KMS-11 (cell line): Measurements from ENCODE around the gene LMLN.
"Not testable (repeated sequence)": the region's sequence is repeated elsewhere in the genome, so short reads cannot be mapped to it uniquely, and the experiment has no call there.

Experiments
- H2AFZ ChIP-seq: fragments of 200-600 bp; sonication (generic); 2 replicates; pipeline ENCODE4 v1.6.1; 2016; ENCODE audit warnings: antibody characterized with exemption, mixed run types, low read depth
- H3K27ac ChIP-seq: fragments of 200-600 bp; sonication (generic); 2 replicates; pipeline ENCODE4 v1.6.1; 2016; ENCODE audit warnings: mild to moderate bottlenecking, mixed run types
- H3K27me3 ChIP-seq: fragments of 200-600 bp; sonication (generic); 2 replicates; pipeline ENCODE4 v1.6.1; 2017; ENCODE audit warnings: mild to moderate bottlenecking, low read depth, mixed run types, moderate library complexity; ENCODE audit not compliant: insufficient read depth
- H3K36me3 ChIP-seq: fragments of 200-600 bp; sonication (generic); 2 replicates; pipeline ENCODE4 v1.6.1; 2017; ENCODE audit warnings: mild to moderate bottlenecking, mixed run types; ENCODE audit not compliant: insufficient read depth
- H3K4me1 ChIP-seq: fragments of 200-600 bp; sonication (generic); 2 replicates; pipeline ENCODE4 v1.6.1; 2016; ENCODE audit warnings: mild to moderate bottlenecking, low read depth, mixed run types; ENCODE audit not compliant: poor library complexity, severe bottlenecking
- H3K4me2 ChIP-seq: fragments of 200-600 bp; sonication (generic); 2 replicates; pipeline ENCODE4 v1.7.0; 2016; ENCODE audit warnings: mild to moderate bottlenecking, mixed run types
- H3K4me3 ChIP-seq: fragments of 200-600 bp; sonication (generic); IDR thresholded peaks from 2 replicates; pipeline ENCODE4 v1.6.1; 2017; ENCODE audit warnings: low read depth, low read length, mixed read lengths; ENCODE audit not compliant: insufficient read depth
- H3K79me2 ChIP-seq: fragments of 200-600 bp; sonication (generic); 2 replicates; pipeline ENCODE4 v1.6.1; 2016; ENCODE audit warnings: low read depth, mixed run types; ENCODE audit not compliant: insufficient read depth
- H3K9ac ChIP-seq: fragments of 200-600 bp; sonication (generic); 2 replicates; pipeline ENCODE4 v1.6.1; 2016; ENCODE audit warnings: mild to moderate bottlenecking, mixed run types
- H4K20me1 ChIP-seq: fragments of 200-600 bp; sonication (generic); 2 replicates; pipeline ENCODE4 v1.6.1; 2016; ENCODE audit warnings: mild to moderate bottlenecking, mixed run types; ENCODE audit not compliant: insufficient read depth
- TF ChIP-seq, protein P1 (sequence below): fragments of 200-600 bp; sonication (generic); conservative IDR thresholded peaks from 2 replicates; pipeline ENCODE4 v1.6.1; 2017; ENCODE audit warnings: low read depth, mild to moderate bottlenecking, antibody characterized with exemption, low read length, moderate library complexity, mixed read lengths

The LMLN gene

DNA sequence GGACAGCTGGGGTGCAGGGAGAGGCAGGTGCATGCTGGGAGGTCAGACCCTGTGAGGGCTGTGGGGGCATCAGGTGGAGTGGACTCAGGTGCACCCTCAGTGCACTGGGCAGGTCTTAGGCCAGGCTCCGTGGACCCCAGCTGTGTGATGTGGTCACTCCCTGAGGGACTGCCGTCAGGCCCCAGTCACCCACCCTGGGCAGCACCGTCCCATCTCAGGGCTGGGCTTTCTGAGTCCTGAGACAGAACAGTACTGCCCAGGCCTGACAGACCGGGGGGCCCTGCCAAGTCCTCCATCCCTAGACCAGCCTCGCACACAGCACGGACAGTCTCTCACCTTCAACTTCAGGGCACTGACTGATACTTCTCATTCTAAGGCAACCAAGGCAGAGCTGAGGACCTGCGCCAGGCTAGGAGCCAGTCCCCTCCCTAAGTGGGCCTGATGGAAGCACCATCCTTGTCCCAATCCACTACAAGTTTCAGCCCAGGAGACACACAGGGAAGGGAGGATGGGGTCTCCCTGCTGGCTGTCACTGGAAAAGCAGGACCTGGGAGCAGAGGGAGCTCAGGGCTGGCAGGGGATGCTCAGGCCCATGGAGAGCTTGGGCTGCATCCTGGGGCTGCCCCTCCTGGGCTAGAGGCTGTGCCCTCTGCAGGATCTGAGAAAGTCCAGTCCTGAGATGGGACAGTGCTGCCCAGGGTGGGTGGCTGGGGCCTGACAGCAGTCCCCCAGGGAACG lies 86.3 kb downstream of the LMLN start:
- Histone ChIP-seq H3K4me2 (no peak overlapping the region), H3K4me1 (no peaks in the 10 kb centered on the region), H3K27me3 (no peaks in the 10 kb centered on the region), H2AFZ (no peak overlapping the region), H3K36me3 (no peaks in the 10 kb centered on the region), H4K20me1 (no peaks in the 10 kb centered on the region), H3K9ac (no peak overlapping the region), H3K27ac (no peak overlapping the region), H3K79me2 (no peaks in the 10 kb centered on the region), H3K4me3 (no peak overlapping the region)
- TF ChIP-seq, protein P1, sequence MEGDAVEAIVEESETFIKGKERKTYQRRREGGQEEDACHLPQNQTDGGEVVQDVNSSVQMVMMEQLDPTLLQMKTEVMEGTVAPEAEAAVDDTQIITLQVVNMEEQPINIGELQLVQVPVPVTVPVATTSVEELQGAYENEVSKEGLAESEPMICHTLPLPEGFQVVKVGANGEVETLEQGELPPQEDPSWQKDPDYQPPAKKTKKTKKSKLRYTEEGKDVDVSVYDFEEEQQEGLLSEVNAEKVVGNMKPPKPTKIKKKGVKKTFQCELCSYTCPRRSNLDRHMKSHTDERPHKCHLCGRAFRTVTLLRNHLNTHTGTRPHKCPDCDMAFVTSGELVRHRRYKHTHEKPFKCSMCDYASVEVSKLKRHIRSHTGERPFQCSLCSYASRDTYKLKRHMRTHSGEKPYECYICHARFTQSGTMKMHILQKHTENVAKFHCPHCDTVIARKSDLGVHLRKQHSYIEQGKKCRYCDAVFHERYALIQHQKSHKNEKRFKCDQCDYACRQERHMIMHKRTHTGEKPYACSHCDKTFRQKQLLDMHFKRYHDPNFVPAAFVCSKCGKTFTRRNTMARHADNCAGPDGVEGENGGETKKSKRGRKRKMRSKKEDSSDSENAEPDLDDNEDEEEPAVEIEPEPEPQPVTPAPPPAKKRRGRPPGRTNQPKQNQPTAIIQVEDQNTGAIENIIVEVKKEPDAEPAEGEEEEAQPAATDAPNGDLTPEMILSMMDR: no peak

DNA sequence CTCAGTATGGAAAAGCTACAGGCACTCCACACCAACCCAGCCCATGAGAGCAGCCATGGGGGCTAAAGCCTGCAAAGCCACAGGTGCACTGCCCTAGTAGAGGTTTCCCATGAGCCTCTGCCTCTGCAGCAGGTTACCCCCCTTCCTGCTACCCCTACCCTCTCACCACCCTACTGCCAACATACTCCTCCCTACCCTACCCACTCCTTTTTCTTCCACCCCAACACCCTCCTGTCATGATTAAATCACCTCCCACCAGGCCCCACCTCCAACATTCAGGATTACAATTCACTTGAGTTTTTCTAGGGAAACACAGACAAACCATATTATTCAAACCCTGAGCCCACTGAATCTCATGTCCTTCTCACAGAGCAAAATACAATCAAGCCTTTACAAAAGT lies 88.4 kb downstream of the LMLN start:
- TF ChIP-seq, protein P1: no peak

DNA sequence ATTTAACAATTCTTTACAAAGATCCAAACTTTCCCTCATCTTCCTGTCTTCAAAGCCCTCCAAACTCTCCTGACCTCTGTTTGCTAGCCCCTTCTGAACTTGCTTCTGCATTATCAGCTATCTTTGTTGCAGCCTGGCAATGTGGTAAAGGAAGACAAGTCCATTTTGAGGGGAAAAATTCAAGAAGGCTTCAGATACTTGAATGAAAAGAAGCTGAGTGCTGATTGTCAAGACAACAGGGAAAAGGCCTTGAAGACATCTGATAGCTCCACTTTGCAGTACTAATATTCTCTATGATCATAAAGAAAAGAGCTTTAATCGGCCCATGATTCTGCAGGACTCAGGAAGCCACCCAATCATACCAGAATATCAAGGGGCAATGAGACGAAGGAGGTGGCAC lies 91.8 kb downstream of the LMLN start:
- Histone ChIP-seq H3K27me3 (no peaks in the 10 kb centered on the region), H3K9ac (no peak overlapping the region), H2AFZ (no peak overlapping the region), H3K36me3 (no peaks in the 10 kb centered on the region; the same call in 1 of the 2 replicates), H3K4me1 (no peaks in the 10 kb centered on the region), H3K4me2 (no peak overlapping the region), H3K4me3 (no peak overlapping the region), H4K20me1 (no peaks in the 10 kb centered on the region), H3K79me2 (no peaks in the 10 kb centered on the region), H3K27ac (no peak overlapping the region)
- TF ChIP-seq, protein P1: no peak

More for the DNA sequence above, 88.4 kb downstream of the LMLN start:
- Histone ChIP-seq H4K20me1 (no peaks in the 10 kb centered on the region), H2AFZ (no peak overlapping the region), H3K79me2 (no peaks in the 10 kb centered on the region), H3K9ac (no peak overlapping the region), H3K4me2 (no peak overlapping the region), H3K36me3 (no peaks in the 10 kb centered on the region), H3K4me3 (no peak overlapping the region), H3K27ac (no peak overlapping the region), H3K27me3 (no peaks in the 10 kb centered on the region), H3K4me1 (no peaks in the 10 kb centered on the region)

DNA sequence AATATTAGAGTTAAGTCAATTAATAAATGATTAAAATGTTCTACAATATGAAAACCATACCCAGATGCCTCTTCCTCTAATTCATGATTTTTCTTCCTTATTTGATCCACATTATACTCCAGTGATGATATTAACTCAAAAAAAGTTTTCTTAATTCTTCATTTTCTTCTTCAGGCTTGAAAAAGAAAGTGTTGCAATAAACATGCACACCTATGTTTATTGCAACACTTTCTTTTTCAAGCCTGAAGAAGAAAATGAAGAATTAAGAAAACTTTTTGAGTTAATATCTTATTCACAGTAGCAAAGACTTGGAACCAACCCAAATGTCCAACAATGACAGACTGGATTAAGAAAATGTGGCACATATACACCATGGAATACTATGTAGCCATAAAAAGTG lies 93.4 kb downstream of the LMLN start:
- H3K4me3 ChIP-seq, H3K36me3 ChIP-seq, H3K27ac ChIP-seq, H3K4me2 ChIP-seq, H3K79me2 ChIP-seq, H3K27me3 ChIP-seq, H3K4me1 ChIP-seq, H2AFZ ChIP-seq, H4K20me1 ChIP-seq, H3K9ac ChIP-seq: not testable (repeated sequence)
